Nephron (organoid): ENCODE data around the gene TNNT1.
A peak's percentile ranks its signal among the peaks of the same experiment; 100 is the strongest.
"Not testable (repeated sequence)": the region's sequence is repeated elsewhere in the genome, so short reads cannot be mapped to it uniquely, and the experiment has no call there.

Experiments
- H3K27ac Mint-ChIP-seq, 3 experiments: 2 replicates each; pipeline ENCODE4 v1.8.0; 2020; ENCODE audit warnings: mixed read lengths in 3 of 3, mild to moderate bottlenecking in 2 of 3, moderate library complexity in 1 of 3
- H3K27me3 Mint-ChIP-seq: 2 replicates; pipeline ENCODE4 v1.8.0; 2021; ENCODE audit warnings: low read depth, mild to moderate bottlenecking, moderate library complexity, mixed read lengths
- H3K36me3 Mint-ChIP-seq: 2 replicates; pipeline ENCODE4 v1.8.0; 2020; ENCODE audit warnings: low read depth, mixed read lengths
- H3K4me1 Mint-ChIP-seq: 2 replicates; pipeline ENCODE4 v1.8.0; 2020; ENCODE audit warnings: mixed read lengths
- H3K4me3 Mint-ChIP-seq, 3 experiments: 2 replicates each; pipeline ENCODE4 v1.8.0; 2020; ENCODE audit warnings: mild to moderate bottlenecking in 3 of 3, mixed read lengths in 3 of 3, moderate library complexity in 2 of 3
- H3K9me3 Mint-ChIP-seq: 2 replicates; pipeline ENCODE4 v1.8.0; 2020; ENCODE audit warnings: mixed read lengths
- CTCF ChIP-seq, 3 experiments: fragments of 200-600 bp; sonication (generic); IDR thresholded peaks; one replicate each; pipeline ENCODE4 v1.5.0; 2021; ENCODE audit warnings: antibody characterized with exemption in 3 of 3; ENCODE audit not compliant: unreplicated experiment in 3 of 3

The TNNT1 gene

GRCh38 chr19:55158423-55158822 is 9.4 kb upstream of the TNNT1 start:
- Mint-ChIP-seq H3K27me3 (peaks cover 26% of the 10 kb centered on the region), H3K27ac (no peak overlapping the region), H3K9me3 (no peaks in the 10 kb centered on the region), H3K4me1 (peaks cover 26% of the 10 kb centered on the region), H3K4me3 (no peak overlapping the region), H3K36me3 (no peaks in the 10 kb centered on the region)
- no peak for TF ChIP-seq CTCF (IDR thresholded peaks at IDR 0.05; ENCODE audit: unreplicated experiment in 3 of 3)

- TF ChIP-seq CTCF (IDR thresholded peaks at IDR 0.05; ENCODE audit: unreplicated experiment in 3 of 3), result no peak
- Mint-ChIP-seq H3K9me3 (no peaks in the 10 kb centered on the region), H3K36me3 (no peaks in the 10 kb centered on the region), H3K27ac (peak within 1 kb of the TSS in 2 of 3 experiments; percentile 13 to 69), H3K4me3 (peak within 1 kb of the TSS; percentile 80 to 85 (median 85)), H3K4me1 (peaks cover 26% of the 10 kb centered on the region), H3K27me3 (peaks cover 26% of the 10 kb centered on the region)
Measured at GRCh38 chr19:55157064-55157908, 8.3 kb upstream of the TNNT1 start, which contains the start of gene TNNI3. Gene TNNI3, minus strand, starts transcription at chr19:55157732. Its CDS starts 143 bp downstream, at chr19:55157589.

GRCh38 chr19:55156202-55157063 is 7.4 kb upstream of the TNNT1 start:
- no peak for TF ChIP-seq CTCF (IDR thresholded peaks at IDR 0.05; ENCODE audit: unreplicated experiment in 3 of 3)
- H3K27ac Mint-ChIP-seq, result peak overlapping the region in 2 of 3 experiments; percentile 13 to 69
- H3K9me3 Mint-ChIP-seq, result no peaks in the 10 kb centered on the region
- peak overlapping the region; percentile 80 to 85 (median 85) for H3K4me3 Mint-ChIP-seq
- peaks cover 31% of the 10 kb centered on the region for H3K4me1 Mint-ChIP-seq
- peaks cover 1% of the 10 kb centered on the region for H3K36me3 Mint-ChIP-seq
- H3K27me3 Mint-ChIP-seq, result peaks cover 27% of the 10 kb centered on the region

GRCh38 chr19:55155784-55156183 is 6.8 kb upstream of the TNNT1 start:
- peak overlapping the region in 2 of 3 experiments; percentile 80 to 85 for H3K4me3 Mint-ChIP-seq
- H3K36me3 Mint-ChIP-seq, H3K27ac Mint-ChIP-seq, H3K9me3 Mint-ChIP-seq: not testable (repeated sequence)
- peaks cover 33% of the 10 kb centered on the region for H3K27me3 Mint-ChIP-seq
- H3K4me1 Mint-ChIP-seq, result peaks cover 35% of the 10 kb centered on the region

- peaks cover 45% of the 10 kb centered on the region for H3K27me3 Mint-ChIP-seq
- no peak overlapping the region for H3K27ac Mint-ChIP-seq
- H3K9me3 Mint-ChIP-seq, result no peaks in the 10 kb centered on the region
- no peak for TF ChIP-seq CTCF (IDR thresholded peaks at IDR 0.05; ENCODE audit: unreplicated experiment in 3 of 3)
- peaks cover 48% of the 10 kb centered on the region for H3K4me1 Mint-ChIP-seq
- no peak overlapping the region for H3K4me3 Mint-ChIP-seq
- H3K36me3 Mint-ChIP-seq, result peaks cover 3% of the 10 kb centered on the region
Measured at GRCh38 chr19:55153652-55154264, 4.8 kb upstream of the TNNT1 start.

- H3K27ac Mint-ChIP-seq, result peak overlapping the region in 1 of 3 experiments; percentile 51
- peaks cover 53% of the 10 kb centered on the region for H3K27me3 Mint-ChIP-seq
- peaks cover 48% of the 10 kb centered on the region for H3K4me1 Mint-ChIP-seq
- TF ChIP-seq CTCF (IDR thresholded peaks at IDR 0.05; ENCODE audit: unreplicated experiment in 3 of 3), result no peak
- peaks cover 3% of the 10 kb centered on the region for H3K36me3 Mint-ChIP-seq
- no peaks in the 10 kb centered on the region for H3K9me3 Mint-ChIP-seq
- H3K4me3 Mint-ChIP-seq, result no peak overlapping the region
Measured at GRCh38 chr19:55152017-55152416, 3.0 kb upstream of the TNNT1 start.
